HG03558 (cell line): ENCODE data around the gene SLC13A4.
"Not testable (repeated sequence)": the region's sequence is repeated elsewhere in the genome, so short reads cannot be mapped to it uniquely, and the experiment has no call there.

Experiments used
- ATAC-seq: cut with Tn5 transposase; IDR thresholded peaks from one replicate; pipeline ENCODE4 v1.9.1; 2021; ENCODE audit warnings: moderate number of reproducible peaks; ENCODE audit not compliant: unreplicated experiment; ENCODE audit errors: extremely low read depth

SLC13A4 gene

DNA sequence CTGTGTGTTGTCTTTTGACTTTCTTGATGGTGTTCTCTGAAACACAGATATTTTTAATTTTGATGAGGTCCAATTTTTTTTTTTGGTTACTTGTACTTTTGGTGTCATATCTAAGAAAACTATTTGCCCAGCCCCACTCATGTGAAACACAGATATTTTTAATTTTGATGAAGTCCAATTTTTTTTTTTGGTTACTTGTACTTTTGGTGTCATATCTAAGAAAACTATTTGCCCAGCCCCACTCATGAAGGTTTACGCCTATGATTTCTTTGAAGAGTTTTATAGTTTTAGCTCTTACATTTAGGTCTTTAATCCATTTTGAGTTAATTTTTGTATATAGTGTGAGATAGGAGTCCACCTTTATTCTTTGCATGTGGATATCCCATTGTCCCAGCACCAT lies 60.4 kb downstream of the SLC13A4 start:
- not testable (repeated sequence) for ATAC-seq

DNA sequence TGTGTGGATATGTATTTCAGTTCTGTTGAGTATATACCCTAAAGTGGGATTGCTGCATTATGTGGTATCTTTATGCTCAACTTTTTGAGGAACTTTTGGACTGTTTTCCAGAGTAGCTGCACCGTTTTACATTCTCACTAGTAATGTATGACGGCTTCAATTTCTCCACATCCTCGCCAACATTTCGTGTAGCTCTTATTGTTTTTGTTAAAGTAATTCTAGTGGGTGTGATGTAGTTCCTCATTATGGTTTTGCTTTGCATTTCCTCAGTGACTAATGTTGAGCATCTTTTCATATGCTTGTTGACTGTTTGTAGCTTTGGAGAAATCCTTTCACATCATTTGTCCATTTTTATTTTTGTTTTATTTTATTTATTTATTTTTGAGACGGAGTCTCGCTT lies 61.1 kb downstream of the SLC13A4 start:
- no peak for ATAC-seq

DNA sequence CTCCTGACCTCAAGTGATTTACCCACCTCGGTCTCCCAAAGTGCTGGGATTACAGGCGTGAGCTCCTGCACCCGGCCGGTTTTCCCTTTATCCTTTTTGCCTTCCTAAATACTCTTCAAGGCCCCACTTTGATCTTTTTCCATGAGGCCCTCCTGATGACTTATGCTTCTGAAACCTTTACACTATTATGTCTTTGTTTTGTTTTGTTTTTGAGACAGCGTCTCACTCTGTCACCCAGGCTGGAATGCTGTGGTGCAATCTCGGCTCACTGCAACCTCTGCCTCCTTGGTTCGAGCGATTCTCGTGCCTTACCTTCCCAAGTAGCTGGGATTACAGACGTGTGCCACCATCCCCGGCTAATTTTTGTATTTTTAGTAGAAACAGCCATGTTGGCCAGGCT lies 61.8 kb downstream of the SLC13A4 start:
- ATAC-seq, result no peak

DNA sequence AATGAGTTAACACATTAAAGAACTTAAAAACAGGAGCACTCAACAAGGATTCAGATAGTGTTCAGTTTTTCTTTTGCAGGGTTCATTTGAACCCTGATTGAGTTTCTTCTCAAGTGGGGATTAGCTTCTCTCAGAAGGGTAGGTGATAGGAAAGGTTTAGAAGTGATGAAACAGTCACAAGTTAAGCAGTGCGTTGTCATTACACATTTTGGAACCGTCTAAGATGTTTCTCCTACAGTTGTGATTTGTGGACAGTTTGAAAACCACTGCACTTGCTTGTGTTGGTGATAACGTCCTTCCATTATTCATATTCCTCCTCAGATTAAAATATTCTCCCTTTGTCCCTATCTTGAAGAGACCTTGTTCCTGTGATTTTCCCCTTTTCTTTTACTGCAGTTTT lies 62.9 kb downstream of the SLC13A4 start:
- ATAC-seq, result no peak

DNA sequence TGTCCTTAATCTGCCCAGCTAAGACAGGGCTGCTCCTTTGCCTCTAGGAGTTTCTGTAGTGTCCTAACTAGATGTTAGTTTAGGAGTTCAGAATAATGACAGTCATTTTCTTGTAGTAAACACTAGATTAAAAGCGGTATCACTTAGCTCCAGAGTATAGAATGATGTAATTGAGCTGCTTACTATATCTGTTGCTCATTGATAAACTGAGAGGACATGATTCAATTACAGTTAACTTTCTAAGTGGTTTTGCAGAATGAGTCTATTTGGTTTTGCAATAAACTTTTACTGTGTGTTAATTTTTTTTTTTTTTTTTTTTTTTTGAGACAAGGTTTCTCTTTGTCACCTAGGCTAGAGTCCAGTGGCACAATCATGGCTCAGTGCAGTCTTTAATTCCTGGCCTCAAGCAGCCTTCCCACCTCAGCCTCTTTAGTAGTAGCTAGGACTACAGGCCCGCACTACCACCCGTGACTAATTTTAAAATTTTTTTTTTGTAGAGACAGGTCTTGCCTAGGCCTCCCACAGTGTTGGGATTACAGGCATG lies 63.9 kb downstream of the SLC13A4 start:
- ATAC-seq, result no peak

DNA sequence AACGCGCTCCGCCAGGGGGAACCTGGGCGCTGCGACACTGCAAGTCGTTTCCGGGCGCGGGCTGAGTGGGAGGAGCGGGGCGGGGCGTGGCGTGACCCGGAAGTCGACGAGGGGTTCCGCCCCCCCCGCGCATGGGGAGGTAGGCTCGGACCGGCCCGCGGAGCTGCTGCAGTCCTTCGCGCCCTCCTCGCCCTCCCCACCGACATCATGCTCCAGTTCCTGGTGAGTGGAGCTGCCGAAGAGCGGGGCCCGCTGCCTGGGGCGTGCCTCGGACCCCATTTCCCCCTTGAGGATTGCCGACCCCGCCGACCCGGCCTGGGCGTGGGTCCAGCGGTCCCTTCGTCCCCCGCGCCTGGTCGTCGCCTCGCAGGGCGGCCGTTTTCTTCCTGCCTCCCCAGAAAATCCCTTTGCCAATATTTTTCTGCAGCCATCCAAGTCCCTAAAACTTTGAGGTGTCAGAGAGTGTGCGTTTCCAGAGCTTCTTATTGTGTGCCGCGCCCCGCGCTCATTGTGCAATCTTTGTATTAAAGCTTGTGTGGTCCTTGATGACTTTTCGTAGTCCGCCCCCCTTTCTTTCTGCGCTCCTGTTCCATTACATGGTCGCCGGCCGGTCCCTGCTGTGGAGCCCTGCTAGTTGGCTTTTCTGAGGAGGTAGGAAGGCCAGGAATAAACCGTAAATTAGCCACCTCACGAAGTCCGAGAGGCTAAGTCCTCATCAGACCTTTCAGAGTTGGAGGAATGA lies 65.4 kb downstream of the SLC13A4 start, which contains the start of gene STMP1:
Gene STMP1, plus strand, starts transcription at position 142 of the 742 bp plus-strand sequence.
- ATAC-seq, result peak; percentile 73

DNA sequence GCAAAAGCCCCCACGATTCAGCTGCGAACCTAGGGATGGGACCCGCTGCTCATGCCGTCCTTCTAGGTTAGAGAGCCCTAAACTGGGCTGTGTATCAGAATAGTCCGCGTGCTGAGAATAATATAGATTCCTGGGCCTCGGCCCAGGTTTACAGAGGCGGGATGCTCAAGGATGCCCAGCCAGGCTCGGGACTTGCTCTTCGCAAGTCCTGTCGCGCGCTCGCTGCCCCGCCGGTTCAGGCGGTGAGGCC lies 65.9 kb downstream of the SLC13A4 start:
- no peak for ATAC-seq

DNA sequence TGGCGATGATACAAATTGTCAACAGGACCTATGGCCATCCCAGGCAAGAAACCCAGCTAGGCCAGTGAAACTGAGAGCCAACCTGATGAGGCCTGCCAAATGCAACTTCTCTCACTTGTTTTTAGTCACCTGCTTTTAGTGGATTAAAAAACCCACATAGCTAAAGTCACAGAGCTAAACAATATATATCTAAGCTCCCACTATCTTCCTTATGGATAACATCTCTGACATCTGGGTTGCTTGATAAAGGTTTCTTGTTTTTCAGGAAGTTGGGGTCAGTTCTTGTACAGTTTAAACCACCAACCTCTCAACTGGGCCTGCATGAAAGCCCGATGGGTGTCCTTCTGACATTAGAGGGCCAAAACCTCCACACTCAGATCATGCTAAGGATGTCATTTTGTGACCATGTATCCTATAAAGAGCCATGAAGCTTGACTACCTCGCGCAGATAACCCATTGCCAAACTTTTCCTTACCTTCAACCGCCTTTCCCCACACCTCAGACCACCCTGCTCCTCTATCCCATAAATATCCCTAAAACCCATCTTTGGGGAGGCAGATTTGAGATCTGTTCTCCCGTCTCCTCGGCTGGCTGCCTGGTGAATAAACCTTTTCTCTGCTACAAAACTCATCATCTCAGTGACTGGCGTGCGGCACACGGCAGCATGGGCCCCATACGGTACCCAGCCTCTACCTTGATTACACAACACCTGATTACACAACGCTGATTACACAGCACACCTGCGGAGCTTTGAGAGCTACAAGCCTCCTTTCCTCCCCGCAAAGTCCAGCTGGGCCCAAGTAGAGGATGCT lies 66.5 kb downstream of the SLC13A4 start:
- ATAC-seq, result no peak

DNA sequence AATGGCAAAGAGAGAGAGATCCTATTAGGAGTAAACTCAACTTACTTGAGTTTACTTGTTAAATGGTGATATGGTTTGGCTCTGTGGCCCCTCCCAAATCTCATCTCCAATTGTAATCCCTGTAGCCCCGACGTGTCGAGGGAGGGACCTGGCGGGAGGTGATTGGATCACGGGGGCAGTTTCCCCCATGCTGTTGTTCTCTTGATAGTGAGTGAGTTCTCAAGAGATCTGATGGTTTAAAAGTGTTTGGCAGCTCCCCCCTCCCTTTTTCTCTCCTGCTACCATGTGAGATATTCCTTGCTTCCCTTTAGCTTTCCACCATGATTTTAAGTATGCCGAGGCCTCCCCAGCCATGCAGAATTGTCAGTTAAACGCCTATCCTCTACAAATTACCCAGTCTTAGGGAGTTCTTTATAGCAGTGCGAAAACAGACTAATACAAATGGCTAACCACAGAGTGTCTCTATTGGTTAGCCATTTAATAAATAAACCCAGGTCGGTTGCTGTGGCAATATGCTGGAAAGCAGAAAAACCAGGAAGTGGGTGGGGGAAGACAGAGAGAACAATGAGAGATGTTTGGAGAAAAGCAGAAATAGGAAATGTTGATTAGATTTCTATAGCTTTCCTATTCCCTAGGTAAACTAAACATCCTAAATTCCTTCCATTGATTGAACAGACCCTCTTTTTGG lies 68.7 kb downstream of the SLC13A4 start:
- no peak for ATAC-seq

DNA sequence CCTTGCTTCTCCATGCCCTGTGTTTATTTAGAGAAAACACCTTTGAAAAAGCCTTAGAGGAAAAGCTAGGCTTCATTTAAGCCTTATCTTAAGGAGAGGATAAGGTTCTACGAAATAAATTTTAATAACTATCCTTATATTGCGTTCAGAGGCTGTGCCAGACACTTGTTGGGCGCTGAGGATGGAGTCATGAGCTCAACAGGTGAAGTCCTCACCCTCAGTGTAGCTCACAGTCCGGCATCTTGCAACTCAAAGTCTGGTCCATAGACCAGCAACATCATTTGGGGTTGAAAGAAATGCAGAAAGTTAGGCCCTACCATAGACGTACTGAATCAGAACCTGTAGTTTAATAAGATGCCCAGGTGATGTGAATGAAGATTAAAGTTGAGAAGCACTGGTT lies 69.4 kb downstream of the SLC13A4 start:
- no peak for ATAC-seq

DNA sequence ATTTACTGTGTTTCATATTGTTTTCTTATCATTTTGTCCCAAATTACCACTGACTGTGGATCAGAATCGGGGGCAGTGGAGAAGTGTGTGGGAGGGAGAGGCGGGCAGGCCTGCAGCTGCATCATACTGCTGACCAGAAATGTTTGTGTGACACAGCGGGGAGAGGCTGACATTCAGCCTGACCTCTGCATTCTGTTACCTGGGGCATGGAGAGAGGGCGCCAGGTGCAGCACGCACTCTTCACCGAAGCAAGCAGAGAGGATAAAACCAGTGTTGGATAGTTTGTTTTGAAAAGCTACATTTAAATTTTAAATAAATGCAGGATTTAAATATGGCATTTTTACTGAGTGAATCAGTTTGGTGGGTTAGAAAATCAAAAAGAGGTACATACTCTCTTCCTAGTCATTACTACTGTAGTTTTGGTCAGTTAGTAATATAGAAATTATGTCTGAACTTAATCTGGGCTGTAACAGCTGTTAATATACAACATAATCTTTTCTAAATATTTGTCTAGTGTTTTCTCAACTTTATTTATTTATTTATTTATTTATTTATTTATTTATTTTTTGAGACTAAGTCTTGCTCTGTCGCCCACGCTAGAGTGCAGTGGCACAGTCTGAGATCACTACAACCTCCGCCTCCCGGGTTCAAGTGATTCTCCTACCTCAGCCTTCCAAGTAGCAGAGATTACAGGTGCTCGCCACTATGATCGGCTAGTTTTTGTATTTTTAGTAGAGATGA lies 74.5 kb downstream of the SLC13A4 start:
- no peak for ATAC-seq

DNA sequence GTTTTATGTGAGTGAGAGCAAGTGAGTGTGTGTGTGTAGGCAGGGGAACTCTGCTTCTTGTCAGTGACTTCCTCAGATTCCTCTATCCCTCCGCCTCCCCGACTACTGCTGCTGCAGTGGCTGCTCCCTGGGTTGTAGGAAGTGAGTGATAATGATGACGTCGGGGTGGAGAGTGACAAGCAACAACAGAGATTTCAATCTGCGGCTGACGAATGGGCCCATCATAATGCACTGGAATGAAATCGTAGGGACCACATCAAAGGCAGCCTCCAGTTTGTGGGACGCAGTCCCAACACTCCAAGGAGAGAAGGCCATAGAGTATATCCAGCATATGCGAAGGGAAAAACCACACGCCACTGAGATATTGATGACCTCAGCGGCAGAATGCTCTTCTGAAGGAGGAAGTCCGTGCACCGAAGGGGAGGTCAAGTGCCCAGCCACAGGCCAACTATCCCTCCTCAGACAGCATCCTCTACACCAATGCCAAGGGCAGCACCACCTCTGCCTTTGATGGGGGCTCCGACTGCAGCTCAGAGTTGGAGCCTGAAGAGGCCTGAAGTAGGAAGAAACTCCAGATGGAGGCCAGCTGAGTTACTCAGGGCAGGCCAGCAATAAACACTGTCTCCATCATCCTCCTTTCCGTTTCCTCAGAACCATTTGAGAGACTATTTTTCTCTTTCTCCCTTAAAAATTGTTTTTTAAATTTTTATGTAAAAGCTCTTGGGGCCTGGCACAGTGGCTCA lies 77.0 kb downstream of the SLC13A4 start:
- ATAC-seq, result no peak

DNA sequence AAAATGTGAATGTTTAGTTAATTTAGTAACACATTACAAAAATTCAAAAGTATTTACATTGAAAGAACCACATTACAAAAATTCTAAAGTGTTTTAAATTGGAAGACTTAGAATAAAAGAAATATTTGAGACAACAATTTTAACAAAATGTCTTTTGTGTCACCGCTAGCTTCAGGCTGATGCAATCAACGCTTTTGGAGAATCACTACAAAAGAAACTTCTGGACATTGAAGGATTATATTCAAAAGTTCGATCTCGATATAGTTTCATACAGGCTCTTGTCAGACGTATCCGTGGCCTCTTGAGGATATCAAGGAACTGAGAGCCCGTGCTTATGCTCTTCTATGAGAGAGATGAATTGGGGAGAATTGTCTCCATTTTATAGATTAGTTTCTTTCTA lies 79.8 kb downstream of the SLC13A4 start:
- ATAC-seq, result no peak

DNA sequence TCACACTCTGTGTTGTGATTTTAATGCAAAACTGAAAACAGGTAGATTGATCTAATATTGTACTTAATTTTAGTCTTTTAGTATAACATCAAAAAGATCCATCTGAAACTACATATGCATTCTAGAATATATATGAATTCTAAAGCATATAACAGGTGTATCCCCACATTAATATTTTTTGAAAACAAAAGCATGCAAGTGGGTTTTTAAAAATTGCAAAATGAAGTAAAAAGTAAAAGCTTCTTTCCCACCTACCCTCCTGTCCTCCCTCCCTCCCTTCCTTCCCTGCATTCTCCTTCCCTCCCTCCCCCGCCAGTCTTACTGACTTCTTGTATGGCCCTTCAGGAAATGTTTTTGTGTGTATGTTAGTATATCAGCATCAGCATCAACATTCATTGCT lies 80.2 kb downstream of the SLC13A4 start:
- ATAC-seq, result no peak

DNA sequence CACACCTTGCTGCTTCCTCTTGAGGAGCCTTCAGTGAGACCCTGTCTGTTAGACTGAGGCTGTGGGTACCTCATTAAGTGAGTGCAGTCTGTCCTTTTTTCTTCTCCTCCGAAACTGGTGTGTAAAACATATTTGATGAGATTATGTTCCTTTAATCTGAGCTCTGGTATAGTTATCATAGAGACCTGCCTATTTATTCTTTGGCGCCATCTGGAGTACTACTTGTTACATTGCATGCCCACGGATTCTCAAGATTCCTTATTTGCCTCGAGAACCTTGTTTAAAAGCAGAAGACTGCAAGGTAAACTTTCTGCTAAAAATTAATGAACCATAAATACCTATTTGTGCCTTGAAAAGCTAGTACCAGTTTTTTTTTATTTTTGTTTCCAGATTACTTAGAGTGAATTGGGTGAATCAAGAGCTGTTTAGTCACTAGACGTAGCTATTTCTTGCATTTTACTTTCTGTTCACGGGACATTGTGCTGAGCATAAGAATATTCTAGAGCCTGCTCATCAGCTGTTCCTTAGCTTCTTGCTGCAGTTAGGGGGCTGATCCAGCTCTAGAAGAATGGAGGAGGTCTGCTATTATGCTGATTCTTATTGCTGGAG lies 82.6 kb downstream of the SLC13A4 start:
- no peak for ATAC-seq

DNA sequence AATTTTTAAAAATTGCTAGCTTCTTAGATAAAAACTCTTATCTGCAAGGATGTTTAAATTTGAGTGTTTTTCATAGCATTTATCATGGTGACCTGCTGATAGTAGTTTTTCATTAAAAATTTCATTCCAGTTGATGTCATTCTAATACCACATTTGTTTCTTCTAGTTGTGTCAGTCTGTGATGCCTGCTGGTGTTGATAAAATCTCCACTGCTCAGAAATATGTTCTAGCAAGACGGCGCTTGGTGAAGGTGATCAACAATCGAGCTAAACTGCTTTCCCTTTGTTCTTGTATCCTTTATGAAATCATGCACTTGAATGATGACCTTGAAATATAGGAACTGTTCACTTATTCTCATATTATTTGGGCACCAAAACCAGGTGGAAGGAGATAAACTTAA lies 83.3 kb downstream of the SLC13A4 start:
- no peak for ATAC-seq

DNA sequence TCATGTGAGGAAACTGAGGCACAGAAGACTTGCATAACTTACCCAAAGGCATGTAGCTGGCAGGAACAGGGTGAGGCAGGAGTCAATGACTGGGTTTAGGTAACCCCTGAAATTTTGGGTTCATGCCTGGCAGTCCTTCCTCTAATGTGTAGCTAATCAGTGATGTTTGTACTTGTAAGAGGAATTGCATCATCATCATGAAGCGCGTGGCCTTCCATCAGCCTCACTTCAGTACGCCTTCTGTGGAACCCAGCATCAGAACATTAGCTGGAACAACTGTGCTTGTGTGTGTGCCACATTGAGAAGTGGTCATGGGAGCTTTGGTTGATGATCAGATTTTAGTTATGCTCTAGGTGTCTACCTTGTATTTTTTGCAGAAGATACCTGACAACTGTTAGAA lies 83.8 kb downstream of the SLC13A4 start:
- no peak for ATAC-seq

DNA sequence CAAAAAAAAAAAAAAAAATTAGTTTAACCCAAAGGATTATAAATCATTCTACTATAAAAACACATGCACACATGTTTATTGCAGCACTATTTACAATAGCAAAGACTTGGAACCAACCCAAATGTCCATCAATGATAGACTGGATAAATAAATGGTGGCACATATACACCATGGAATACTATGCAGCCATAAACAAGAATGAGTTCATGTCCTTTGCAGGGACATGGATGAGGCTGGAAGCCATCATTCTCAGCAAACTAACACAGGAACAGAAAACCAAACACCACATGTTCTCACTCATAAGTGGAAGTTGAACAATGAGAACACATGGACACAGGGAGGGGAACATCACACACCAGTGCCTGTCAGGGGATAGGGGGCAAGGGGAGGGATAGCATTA lies 88.3 kb downstream of the SLC13A4 start:
- ATAC-seq, result not testable (repeated sequence)

DNA sequence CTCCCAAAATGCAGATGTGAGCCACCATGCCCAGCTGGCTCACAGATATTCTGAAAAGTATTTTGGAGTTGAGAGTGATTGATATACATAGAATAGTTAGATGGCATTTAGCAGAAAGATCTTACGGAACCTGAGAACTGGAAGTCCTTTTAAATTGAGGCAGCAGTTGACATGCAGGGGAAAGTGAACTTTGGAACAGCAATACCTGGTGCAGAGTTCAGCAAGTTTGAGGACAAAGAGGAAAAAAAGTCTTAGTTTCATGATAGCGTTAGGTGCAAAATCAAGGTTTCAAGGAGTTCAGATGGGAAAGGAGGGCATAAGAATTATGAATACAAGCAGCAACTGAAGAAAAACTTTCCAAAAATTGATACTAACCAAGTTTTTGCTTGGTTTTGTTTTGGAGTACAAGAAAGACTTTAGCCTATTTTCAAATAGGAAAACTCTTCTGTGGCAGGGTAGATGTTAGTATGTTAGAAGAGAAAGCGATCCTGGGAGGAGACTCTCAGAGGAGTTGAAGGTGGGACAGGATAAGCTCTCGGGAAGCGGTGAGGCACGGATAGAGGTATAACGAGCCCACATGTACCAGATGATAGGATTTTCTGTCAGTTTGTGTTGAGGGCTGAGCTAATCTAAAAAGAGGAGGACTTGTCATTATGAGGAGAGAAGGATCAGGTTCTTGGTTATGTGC lies 93.7 kb downstream of the SLC13A4 start:
- no peak for ATAC-seq
